ENCODE results near the gene NLGN2. TPM values are rescaled to one million over a fixed set of nuclear protein-coding genes. Genes with fewer than 3 reads are reported as not detected.

The NLGN2 gene
- total and polyA plus RNA-seq, 2 experiments from 2014 or later, result 14.4 to 38.7 TPM

- TF ChIP-seq STAT1 (IDR thresholded peaks at IDR 0.05; ENCODE audit: unreplicated experiment) (no peak), NANOG (IDR thresholded peaks at IDR 0.05; ENCODE audit: borderline replicate concordance) (no peak), ETS1 (IDR thresholded peaks at IDR 0.05) (no peak)
- TF ChIP-seq, protein P1, sequence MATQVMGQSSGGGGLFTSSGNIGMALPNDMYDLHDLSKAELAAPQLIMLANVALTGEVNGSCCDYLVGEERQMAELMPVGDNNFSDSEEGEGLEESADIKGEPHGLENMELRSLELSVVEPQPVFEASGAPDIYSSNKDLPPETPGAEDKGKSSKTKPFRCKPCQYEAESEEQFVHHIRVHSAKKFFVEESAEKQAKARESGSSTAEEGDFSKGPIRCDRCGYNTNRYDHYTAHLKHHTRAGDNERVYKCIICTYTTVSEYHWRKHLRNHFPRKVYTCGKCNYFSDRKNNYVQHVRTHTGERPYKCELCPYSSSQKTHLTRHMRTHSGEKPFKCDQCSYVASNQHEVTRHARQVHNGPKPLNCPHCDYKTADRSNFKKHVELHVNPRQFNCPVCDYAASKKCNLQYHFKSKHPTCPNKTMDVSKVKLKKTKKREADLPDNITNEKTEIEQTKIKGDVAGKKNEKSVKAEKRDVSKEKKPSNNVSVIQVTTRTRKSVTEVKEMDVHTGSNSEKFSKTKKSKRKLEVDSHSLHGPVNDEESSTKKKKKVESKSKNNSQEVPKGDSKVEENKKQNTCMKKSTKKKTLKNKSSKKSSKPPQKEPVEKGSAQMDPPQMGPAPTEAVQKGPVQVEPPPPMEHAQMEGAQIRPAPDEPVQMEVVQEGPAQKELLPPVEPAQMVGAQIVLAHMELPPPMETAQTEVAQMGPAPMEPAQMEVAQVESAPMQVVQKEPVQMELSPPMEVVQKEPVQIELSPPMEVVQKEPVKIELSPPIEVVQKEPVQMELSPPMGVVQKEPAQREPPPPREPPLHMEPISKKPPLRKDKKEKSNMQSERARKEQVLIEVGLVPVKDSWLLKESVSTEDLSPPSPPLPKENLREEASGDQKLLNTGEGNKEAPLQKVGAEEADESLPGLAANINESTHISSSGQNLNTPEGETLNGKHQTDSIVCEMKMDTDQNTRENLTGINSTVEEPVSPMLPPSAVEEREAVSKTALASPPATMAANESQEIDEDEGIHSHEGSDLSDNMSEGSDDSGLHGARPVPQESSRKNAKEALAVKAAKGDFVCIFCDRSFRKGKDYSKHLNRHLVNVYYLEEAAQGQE (IDR thresholded peaks at IDR 0.05; ENCODE audit: unreplicated experiment), result no peak
These were observed 12.4 kb downstream of the NLGN2 start, which contains the start of gene SPEM1 (continued) for GRCh38 chr17:7419819-7420610.

- peaks cover 28% of the 10 kb centered on the region for H3K4me1 Mint-ChIP-seq
- Histone ChIP-seq H3K9me2 (ENCODE audit: insufficient read depth) (no peaks in the 10 kb centered on the region), H3K79me2 (replicated peaks; ENCODE audit: insufficient read depth) (no peaks in the 10 kb centered on the region), H3K27me3 (ENCODE audit: insufficient read depth) (no peaks in the 10 kb centered on the region), H3K4me3 (no peak overlapping the region), H3K4me1 (ENCODE audit: insufficient read depth) (no peaks in the 10 kb centered on the region), H4K20me1 (replicated peaks; ENCODE audit: insufficient read depth) (no peaks in the 10 kb centered on the region; the same call in 1 of the 2 replicates), H3K4me2 (no peak overlapping the region), H2AFZ (no peak overlapping the region), H3F3A (replicated peaks; ENCODE audit: low read depth) (no peaks in the 10 kb centered on the region), H3K36me3 (ENCODE audit: insufficient read depth) (no peaks in the 10 kb centered on the region), H3K27ac (ENCODE audit: low read depth) (no peak overlapping the region)
- no peaks in the 10 kb centered on the region for H3K9me3 Mint-ChIP-seq
- H3K4me3 Mint-ChIP-seq, result no peak overlapping the region
- H3K27me3 Mint-ChIP-seq (ENCODE audit: insufficient read depth, low read depth, poor library complexity), result peaks cover 17% of the 10 kb centered on the region
- peaks cover 9% of the 10 kb centered on the region; the same call in 2 of the 3 replicates for H3K36me3 Mint-ChIP-seq (ENCODE audit: low read depth)
- H3K27ac Mint-ChIP-seq, result no peak overlapping the region
- peak; percentile 19 for ATAC-seq
- DNase-seq (ENCODE audit: low spot score), result no peak
- TF ChIP-seq NANOG (IDR thresholded peaks at IDR 0.05; ENCODE audit: borderline replicate concordance) (no peak), STAT1 (IDR thresholded peaks at IDR 0.05; ENCODE audit: unreplicated experiment) (no peak), ZNF462 (CRISPR knock-in tag; IDR thresholded peaks at IDR 0.05) (no peak), POLR2AphosphoS5 (IDR thresholded peaks at IDR 0.05; ENCODE audit: low read depth) (no peak), EZH2phosphoT487 (IDR thresholded peaks at IDR 0.05; ENCODE audit: unreplicated experiment) (no peak), CREB1 (CRISPR knock-in tag; IDR thresholded peaks at IDR 0.05; ENCODE audit: low read depth) (no peak), ZNF114 (CRISPR knock-in tag; IDR thresholded peaks at IDR 0.05) (no peak)
- TF ChIP-seq, protein P2, sequence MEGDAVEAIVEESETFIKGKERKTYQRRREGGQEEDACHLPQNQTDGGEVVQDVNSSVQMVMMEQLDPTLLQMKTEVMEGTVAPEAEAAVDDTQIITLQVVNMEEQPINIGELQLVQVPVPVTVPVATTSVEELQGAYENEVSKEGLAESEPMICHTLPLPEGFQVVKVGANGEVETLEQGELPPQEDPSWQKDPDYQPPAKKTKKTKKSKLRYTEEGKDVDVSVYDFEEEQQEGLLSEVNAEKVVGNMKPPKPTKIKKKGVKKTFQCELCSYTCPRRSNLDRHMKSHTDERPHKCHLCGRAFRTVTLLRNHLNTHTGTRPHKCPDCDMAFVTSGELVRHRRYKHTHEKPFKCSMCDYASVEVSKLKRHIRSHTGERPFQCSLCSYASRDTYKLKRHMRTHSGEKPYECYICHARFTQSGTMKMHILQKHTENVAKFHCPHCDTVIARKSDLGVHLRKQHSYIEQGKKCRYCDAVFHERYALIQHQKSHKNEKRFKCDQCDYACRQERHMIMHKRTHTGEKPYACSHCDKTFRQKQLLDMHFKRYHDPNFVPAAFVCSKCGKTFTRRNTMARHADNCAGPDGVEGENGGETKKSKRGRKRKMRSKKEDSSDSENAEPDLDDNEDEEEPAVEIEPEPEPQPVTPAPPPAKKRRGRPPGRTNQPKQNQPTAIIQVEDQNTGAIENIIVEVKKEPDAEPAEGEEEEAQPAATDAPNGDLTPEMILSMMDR (conservative IDR thresholded peaks at IDR 0.05; ENCODE audit: low read depth in 2 of 2), result no peak
These were observed 13.5 kb downstream of the NLGN2 start for GRCh38 chr17:7421186-7421585.

Measured in GM23338 (cell line).